IMR-90 (cell line): ENCODE data around the gene CELF5. TPM values are rescaled to one million over a fixed set of nuclear protein-coding genes. Genes with fewer than 3 reads are reported as not detected.
"Not testable (repeated sequence)": the region's sequence is repeated elsewhere in the genome, so short reads cannot be mapped to it uniquely, and the experiment has no call there.

Source experiments
- ATAC-seq: fragments of 200-7000 bp; cut with Tn5 transposase; 2 replicates; pipeline ENCODE4 v1.9.1; 2020; ENCODE audit warnings: low read depth, mild to moderate bottlenecking, moderate library complexity
- BruUV-seq: library from RNA; stranded (reverse); fragments of 400-500 nt; replicated peaks from 2 replicates; lab custom pipeline; 2021; lab: Mats Ljungman, UMichigan
- CTCF ChIA-PET: fragments of 300-600 bp; formaldehyde crosslinking; extraction: SDS; loops from one replicate; lab custom pipeline; 2021; ENCODE audit warnings: antibody characterized with exemption; lab: Yijun Ruan, JAX
- POLR2A ChIA-PET: fragments of 300-600 bp; sonication (Branson Sonifier 250); formaldehyde crosslinking; loops from one replicate; lab custom pipeline; 2022; ENCODE audit warnings: antibody characterized with exemption; ENCODE audit not compliant: unreplicated experiment; lab: Charles Lee
- DNase-seq: peaks from one replicate; pipeline ENCODE4 v3.0.0; 2013
- H2AFZ ChIP-seq: replicated peaks from 2 replicates; pipeline ENCODE3; 2013; ENCODE audit warnings: low read length, mild to moderate bottlenecking; ENCODE audit not compliant: poor library complexity
- H2AK5ac ChIP-seq: 2 replicates; pipeline ENCODE4 v1.6.1; 2013; ENCODE audit warnings: low read depth, low read length, inconsistent platforms
- H2AK9ac ChIP-seq: replicated peaks from 2 replicates; pipeline ENCODE3; 2013; ENCODE audit warnings: mild to moderate bottlenecking, low read depth, low read length, moderate library complexity; ENCODE audit not compliant: poor library complexity
- H2BK120ac ChIP-seq: 2 replicates; pipeline ENCODE4 v1.6.1; 2013; ENCODE audit warnings: low read depth, low read length, inconsistent platforms
- H2BK15ac ChIP-seq: 3 replicates; pipeline ENCODE4 v1.6.1; 2013; ENCODE audit warnings: low read depth, low read length, inconsistent platforms
- H2BK20ac ChIP-seq: 2 replicates; pipeline ENCODE4 v1.6.1; 2013; ENCODE audit warnings: low read depth, mild to moderate bottlenecking, inconsistent platforms, low read length, moderate library complexity
- H2BK5ac ChIP-seq: 2 replicates; pipeline ENCODE4 v1.6.1; 2013; ENCODE audit warnings: mild to moderate bottlenecking, low read depth, low read length, inconsistent platforms; ENCODE audit not compliant: poor library complexity, severe bottlenecking
- H3K14ac ChIP-seq: replicated peaks from 2 replicates; pipeline ENCODE4 v1.6.1; 2013; ENCODE audit warnings: low read depth, low read length, inconsistent platforms
- H3K18ac ChIP-seq: 2 replicates; pipeline ENCODE4 v1.6.1; 2013; ENCODE audit warnings: low read depth, low read length, control low read depth
- H3K23ac ChIP-seq: 2 replicates; pipeline ENCODE4 v1.6.1; 2013; ENCODE audit warnings: low read depth, low read length, inconsistent platforms
- H3K27ac ChIP-seq: 2 replicates; pipeline ENCODE4 v1.5.1; 2013; ENCODE audit warnings: mild to moderate bottlenecking, control low read depth, low read length; ENCODE audit not compliant: insufficient read depth
- H3K27me3 ChIP-seq: 2 replicates; pipeline ENCODE4 v1.6.1; 2013; ENCODE audit warnings: low read length; ENCODE audit not compliant: control insufficient read depth, insufficient read depth
- H3K36me3 ChIP-seq: 2 replicates; pipeline ENCODE4 v1.6.1; 2013; ENCODE audit warnings: low read length, mixed read lengths; ENCODE audit not compliant: control insufficient read depth, insufficient read depth
- H3K4ac ChIP-seq: 2 replicates; pipeline ENCODE4 v1.6.1; 2013; ENCODE audit warnings: low read depth, low read length, inconsistent platforms
- H3K4me1 ChIP-seq: 2 replicates; pipeline ENCODE4 v1.6.1; 2013; ENCODE audit warnings: low read length, mixed read lengths; ENCODE audit not compliant: control insufficient read depth, insufficient read depth
- H3K4me2 ChIP-seq: 2 replicates; pipeline ENCODE4 v1.6.1; 2013; ENCODE audit warnings: low read depth, mild to moderate bottlenecking, control low read depth, low read length, moderate library complexity
- H3K4me3 ChIP-seq: 2 replicates; pipeline ENCODE4 v1.5.1; 2013; ENCODE audit warnings: low read depth, mild to moderate bottlenecking, control low read depth, low read length, moderate library complexity; ENCODE audit not compliant: insufficient read depth
- H3K56ac ChIP-seq: 2 replicates; pipeline ENCODE4 v1.6.1; 2013; ENCODE audit warnings: low read length, inconsistent platforms; ENCODE audit not compliant: insufficient read depth; ENCODE audit errors: extremely low read depth
- H3K79me1 ChIP-seq, 2 experiments: 2 replicates each; pipeline ENCODE4 v1.6.1; 2013; ENCODE audit warnings: low read length in 2 of 2, inconsistent platforms in 1 of 2, low read depth in 1 of 2
- H3K9ac ChIP-seq: 2 replicates; pipeline ENCODE4 v1.6.1; 2013; ENCODE audit warnings: low read depth, low read length, control low read depth
- H3K9me1 ChIP-seq: 2 replicates; pipeline ENCODE4 v1.6.1; 2013; ENCODE audit warnings: low read length, inconsistent platforms; ENCODE audit not compliant: insufficient read depth
- H3K9me3 ChIP-seq: 2 replicates; pipeline ENCODE4 v1.6.1; 2013; ENCODE audit warnings: low read length; ENCODE audit not compliant: control insufficient read depth, insufficient read depth
- H4K20me1 ChIP-seq: 2 replicates; pipeline ENCODE4 v1.6.1; 2013; ENCODE audit warnings: low read length, inconsistent platforms; ENCODE audit not compliant: insufficient read depth
- H4K5ac ChIP-seq: 2 replicates; pipeline ENCODE4 v1.6.1; 2013; ENCODE audit warnings: mild to moderate bottlenecking, low read depth, low read length, control low read depth
- H4K8ac ChIP-seq, 2 experiments: 2 replicates each; pipeline ENCODE4 v1.6.1; 2013; ENCODE audit warnings: low read depth in 2 of 2, low read length in 2 of 2, control low read depth in 1 of 2, inconsistent platforms in 1 of 2
- H4K91ac ChIP-seq: 2 replicates; pipeline ENCODE4 v1.6.1; 2013; ENCODE audit warnings: low read depth, low read length, inconsistent platforms; ENCODE audit not compliant: insufficient read depth
- WGBS, 2 experiments: methylation state at CpG; one replicate each; pipeline versions ENCODE4 v1.1.5 to v1.1.7; 2013; ENCODE audit warnings: missing lambda C conversion rate in 2 of 2; ENCODE audit not compliant: insufficient read length in 1 of 2; ENCODE audit errors: extremely low coverage in 2 of 2; 5-methylcytosine and 5-hydroxymethylcytosine counted together
- dilution Hi-C: fragments of 300-500 bp; cut with HindIII; formaldehyde crosslinking; loops from one replicate; pipeline ENCODE4 v1.14.3; 2018; ENCODE audit warnings: low sequenced_read_pairs; ENCODE audit not compliant: unreplicated experiment
- in situ Hi-C: fragments of 300-500 bp; cut with MboI; formaldehyde crosslinking; loops from 3 replicates; pipeline ENCODE4 v1.14.3; 2019; ENCODE audit warnings: low sequenced_read_pairs, inconsistent platforms, mixed read lengths
- intact Hi-C: fragments of 100-400 bp; cut with micrococcal nuclease; formaldehyde crosslinking; loops from 2 replicates; pipeline ENCODE4 v1.10.0; 2022
- polyA plus RNA-seq, 3 experiments: library from polyadenylated mRNA; depleted of rRNA; stranded (reverse); fragments of >200 nt; gene quantifications; 2 replicates each; pipeline ENCODE4 v1.2.3, GENCODE V29; 2012; ENCODE audit warnings: low replicate concordance in 1 of 3
- total RNA-seq: library from RNA; depleted of rRNA; stranded (reverse); fragments of >200 nt; gene quantifications from 2 replicates; pipeline ENCODE4 v1.2.3, GENCODE V29; 2012

CELF5 gene
- total and polyA plus RNA-seq, 2 of the 4 experiments (the other 2 are of a cell fraction), result 0.02 TPM; not detected in 1

DNA sequence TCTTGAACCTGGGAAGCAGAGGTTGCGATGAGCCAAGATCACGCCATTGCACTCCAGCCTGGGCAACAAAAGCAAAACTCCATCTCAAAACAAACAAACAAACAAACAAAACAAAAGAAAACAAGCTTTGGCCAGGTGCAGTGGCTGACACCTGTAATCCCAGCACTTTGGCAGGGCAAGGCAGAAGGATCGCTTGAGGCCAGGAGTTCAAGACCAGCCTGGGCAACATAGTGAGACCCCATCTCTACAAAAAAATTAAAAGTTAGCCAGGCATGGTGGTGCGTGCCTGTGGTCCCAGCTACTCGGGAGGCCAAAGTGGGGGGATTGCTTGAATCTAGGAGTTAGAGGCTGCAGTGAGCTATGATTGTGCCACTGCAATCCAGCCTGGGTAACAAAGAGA lies 64.0 kb downstream of the CELF5 start:
- H3K9me3 ChIP-seq, H4K91ac ChIP-seq, H3K27ac ChIP-seq, H2AK9ac ChIP-seq, H3K14ac ChIP-seq, H3K4me1 ChIP-seq, H3K18ac ChIP-seq, H2BK5ac ChIP-seq, H3K4me3 ChIP-seq, H4K8ac ChIP-seq, H3K36me3 ChIP-seq, BruUV-seq, H4K5ac ChIP-seq, H2BK20ac ChIP-seq, H2BK15ac ChIP-seq, H3K9ac ChIP-seq, CTCF ChIA-PET, DNase-seq, H3K9me1 ChIP-seq, intact Hi-C loops, H3K4me2 ChIP-seq, H3K56ac ChIP-seq, H2BK120ac ChIP-seq, ATAC-seq, dilution Hi-C loops, in situ Hi-C loops, H3K23ac ChIP-seq, H3K79me1 ChIP-seq, H2AK5ac ChIP-seq, H4K20me1 ChIP-seq, H2AFZ ChIP-seq, H3K4ac ChIP-seq, POLR2A ChIA-PET: not testable (repeated sequence)
- H3K27me3 ChIP-seq, result peaks cover 40% of the 10 kb centered on the region
- 60% methylated on average over 1 of the region's 5 CpGs; no CpG with 5 or more reads in 1 of the 2 experiments for WGBS, 2 experiments
